Transverse colon (tissue), 4 donors: ENCODE measurements around the gene FUOM. TPM values are rescaled to one million over a fixed set of nuclear protein-coding genes. Genes with fewer than 3 reads are reported as not detected.
A peak's percentile ranks its signal among the peaks of the same experiment; 100 is the strongest.

Source experiments
- DNase-seq: peaks from one replicate; pipeline ENCODE4 v3.0.0-alpha.2; 2019
- H3K27ac ChIP-seq, 4 donors: fragments of 200-600 bp; sonication (generic); 2 replicates each; pipeline ENCODE4 v1.5.1; 2016 to 2018; ENCODE audit warnings: inconsistent platforms in 4 of 4
- H3K27me3 ChIP-seq: fragments of 200-600 bp; sonication (generic); 2 replicates; pipeline ENCODE4 v1.5.1; 2017; ENCODE audit warnings: inconsistent platforms
- H3K36me3 ChIP-seq, 4 donors: fragments of 200-600 bp; sonication (generic); 2 replicates each; pipeline ENCODE4 v1.5.1; 2017 to 2019; ENCODE audit warnings: inconsistent platforms in 4 of 4
- H3K4me1 ChIP-seq, 4 donors: fragments of 200-600 bp; sonication (generic); 2 replicates each; pipeline ENCODE4 v1.5.1; 2017 to 2020; ENCODE audit warnings: inconsistent platforms in 4 of 4
- H3K4me3 ChIP-seq, 4 donors: fragments of 200-600 bp; sonication (generic); 1 replicate in 1 of 4; 2 replicates in 3 of 4; pipeline versions ENCODE4 v1.5.1 to v1.6.1; 2017 to 2019; ENCODE audit warnings: inconsistent platforms in 4 of 4
- H3K9me3 ChIP-seq, 2 donors: fragments of 200-600 bp; sonication (generic); 2 replicates each; pipeline ENCODE4 v1.5.1; 2017 to 2019; ENCODE audit warnings: inconsistent platforms in 2 of 2
- CTCF ChIP-seq, 5 experiments: fragments of 200-600 bp in 3 of 5; fragments of 450-650 bp in 2 of 5; sonication (generic) in 3 of 5; IDR thresholded peaks; 1 replicate in 2 of 5; 2 replicates in 3 of 5; pipeline ENCODE4 v1.5.1; 2016 to 2017; ENCODE audit warnings: antibody characterized with exemption in 5 of 5, inconsistent platforms in 3 of 5, mild to moderate bottlenecking in 2 of 5, moderate library complexity in 1 of 5
- EP300 ChIP-seq: sonication (generic); formaldehyde crosslinking; IDR thresholded peaks from one replicate; pipeline ENCODE4 v1.6.1; 2017; ENCODE audit warnings: antibody characterized with exemption, low read depth
- POLR2A ChIP-seq: fragments of 450-650 bp; IDR thresholded peaks from one replicate; pipeline ENCODE4 v1.6.1; 2016; ENCODE audit warnings: antibody characterized with exemption, mild to moderate bottlenecking, moderate library complexity
- POLR2AphosphoS5 ChIP-seq, 3 donors: sonication (generic); formaldehyde crosslinking; IDR thresholded peaks; one replicate each; pipeline ENCODE4 v1.6.1; 2016; ENCODE audit warnings: antibody characterized with exemption in 3 of 3
- WGBS, 2 donors: methylation state at CpG; one replicate each; pipeline ENCODE4 v1.1.5; 2018; ENCODE audit warnings: low coverage in 1 of 2; 5-methylcytosine and 5-hydroxymethylcytosine counted together
- in situ Hi-C, 4 donors: fragments of 200-750 bp; cut with MboI; loops; one replicate each; pipeline versions ENCODE4 v1.15.0 to v1.15.1; 2017; ENCODE audit warnings: low sequenced_read_pairs in 3 of 4, low pct_ligation_motif_present in 1 of 4, low pct_unique_long_range_greater_than_20kb in 1 of 4
- intact Hi-C: fragments of 100-400 bp; cut with DNase I; formaldehyde crosslinking; loops from one replicate; pipeline ENCODE4 v1.15.1; 2023; ENCODE audit warnings: low total_unique reads
- total RNA-seq, 4 donors: library from RNA; depleted of rRNA; stranded (reverse); fragments of >200 nt; gene quantifications; one replicate each; pipeline ENCODE4 v1.1.0, GENCODE V29; 2016

The FUOM gene
- total RNA-seq, 4 donors from 2014 or later = 1.2 to 43.3 (median 28.8) TPM

- no peak for DNase-seq
- TF ChIP-seq EP300 (no peak), CTCF (IDR thresholded peaks at IDR 0.05) (no peak), POLR2A (no peak), POLR2AphosphoS5 (IDR thresholded peaks at IDR 0.05) (no peak)
- WGBS, 2 donors = 39% methylated on average over 16 of the region's 27 CpGs; no CpG with 5 or more reads in 1 of the 2 donors
- intact Hi-C loops = no loop called here
- in situ Hi-C loops = no loop called here
- peak overlapping the region; percentile 47 to 79 (median 62) for H3K4me3 ChIP-seq
- peaks cover 5 to 33% (median 25%) of the 10 kb centered on the region in 4 donors for H3K4me1 ChIP-seq
- no peaks in the 10 kb centered on the region for H3K27me3 ChIP-seq
- no peaks in the 10 kb centered on the region for H3K9me3 ChIP-seq
- no peak overlapping the region for H3K27ac ChIP-seq
- H3K36me3 ChIP-seq = no peaks in the 10 kb centered on the region
Observed at GRCh38 chr10:133356549-133357284, 1.1 kb downstream of the FUOM start.

GRCh38 chr10:133355991-133356390 is 1.8 kb downstream of the FUOM start:
- 100% methylated on average over 3 of the region's 3 CpGs; no CpG with 5 or more reads in 1 of the 2 donors for WGBS, 2 donors
- DNase-seq = no peak
- TF ChIP-seq CTCF (IDR thresholded peaks at IDR 0.05) = no peak
- TF ChIP-seq POLR2A = no peak
- TF ChIP-seq POLR2AphosphoS5 (IDR thresholded peaks at IDR 0.05) = no peak
- TF ChIP-seq EP300 = no peak
- Histone ChIP-seq H3K9me3 (no peaks in the 10 kb centered on the region), H3K4me1 (peaks cover 5 to 33% (median 25%) of the 10 kb centered on the region in 4 donors), H3K4me3 (no peak overlapping the region), H3K27ac (no peak overlapping the region), H3K36me3 (no peaks in the 10 kb centered on the region), H3K27me3 (no peaks in the 10 kb centered on the region)
- in situ Hi-C loops = no loop called here
- intact Hi-C loops = no loop called here

GRCh38 chr10:133355266-133355665 is 2.6 kb downstream of the FUOM start:
- intact Hi-C loops = no loop called here
- H3K36me3 ChIP-seq = no peaks in the 10 kb centered on the region
- H3K4me3 ChIP-seq = no peak overlapping the region
- no peaks in the 10 kb centered on the region for H3K9me3 ChIP-seq
- H3K27ac ChIP-seq = no peak overlapping the region
- no peaks in the 10 kb centered on the region for H3K27me3 ChIP-seq
- TF ChIP-seq POLR2AphosphoS5 (IDR thresholded peaks at IDR 0.05) (no peak), CTCF (IDR thresholded peaks at IDR 0.05) (no peak), EP300 (no peak), POLR2A (no peak)
- in situ Hi-C loops = no loop called here
- peaks cover 5 to 28% (median 22%) of the 10 kb centered on the region in 4 donors for H3K4me1 ChIP-seq
- DNase-seq = no peak
- 92% methylated on average over 5 of the region's 6 CpGs; no CpG with 5 or more reads in 1 of the 2 donors for WGBS, 2 donors

- WGBS, 2 donors = 96% methylated on average over 14 of the region's 14 CpGs; no CpG with 5 or more reads in 1 of the 2 donors
- no peak for DNase-seq
- peaks cover 4 to 23% (median 17%) of the 10 kb centered on the region in 4 donors for H3K4me1 ChIP-seq
- no peak overlapping the region for H3K27ac ChIP-seq
- H3K36me3 ChIP-seq = no peaks in the 10 kb centered on the region
- H3K9me3 ChIP-seq = no peaks in the 10 kb centered on the region
- in situ Hi-C loops (no loop called here), intact Hi-C loops (no loop called here)
- no peak overlapping the region for H3K4me3 ChIP-seq
- no peak for TF ChIP-seq EP300
- no peak for TF ChIP-seq POLR2AphosphoS5 (IDR thresholded peaks at IDR 0.05)
- TF ChIP-seq CTCF (IDR thresholded peaks at IDR 0.05) = no peak
- no peak for TF ChIP-seq POLR2A
- H3K27me3 ChIP-seq = no peaks in the 10 kb centered on the region
Observed at GRCh38 chr10:133354672-133355240, 3.1 kb downstream of the FUOM start.
